GM12892 (cell line): Measurements from ENCODE around the gene DEPP1.

Experiments used
- DNase-seq: peaks from one replicate; pipeline ENCODE4 v3.0.0; 2011; ENCODE audit not compliant: insufficient read length
- FAIRE-seq: peaks from 2 replicates; lab custom pipeline; 2011; peaks lifted over from hg19 to GRCh38; lab: Jason Lieb, UNC
- POLR2A ChIP-seq: IDR thresholded peaks from 2 replicates; pipeline ENCODE4 v1.6.1; 2011; ENCODE audit warnings: low read depth, low read length, control low read depth
- POLR2AphosphoS5 ChIP-seq: IDR thresholded peaks from 2 replicates; pipeline ENCODE4 v1.6.1; 2011; ENCODE audit warnings: low read depth, low read length, control low read depth
- TAF1 ChIP-seq: IDR thresholded peaks from 2 replicates; pipeline ENCODE4 v1.6.1; 2011; ENCODE audit warnings: low read depth, mild to moderate bottlenecking, control low read depth, low read length, borderline replicate concordance

The DEPP1 gene

DNA sequence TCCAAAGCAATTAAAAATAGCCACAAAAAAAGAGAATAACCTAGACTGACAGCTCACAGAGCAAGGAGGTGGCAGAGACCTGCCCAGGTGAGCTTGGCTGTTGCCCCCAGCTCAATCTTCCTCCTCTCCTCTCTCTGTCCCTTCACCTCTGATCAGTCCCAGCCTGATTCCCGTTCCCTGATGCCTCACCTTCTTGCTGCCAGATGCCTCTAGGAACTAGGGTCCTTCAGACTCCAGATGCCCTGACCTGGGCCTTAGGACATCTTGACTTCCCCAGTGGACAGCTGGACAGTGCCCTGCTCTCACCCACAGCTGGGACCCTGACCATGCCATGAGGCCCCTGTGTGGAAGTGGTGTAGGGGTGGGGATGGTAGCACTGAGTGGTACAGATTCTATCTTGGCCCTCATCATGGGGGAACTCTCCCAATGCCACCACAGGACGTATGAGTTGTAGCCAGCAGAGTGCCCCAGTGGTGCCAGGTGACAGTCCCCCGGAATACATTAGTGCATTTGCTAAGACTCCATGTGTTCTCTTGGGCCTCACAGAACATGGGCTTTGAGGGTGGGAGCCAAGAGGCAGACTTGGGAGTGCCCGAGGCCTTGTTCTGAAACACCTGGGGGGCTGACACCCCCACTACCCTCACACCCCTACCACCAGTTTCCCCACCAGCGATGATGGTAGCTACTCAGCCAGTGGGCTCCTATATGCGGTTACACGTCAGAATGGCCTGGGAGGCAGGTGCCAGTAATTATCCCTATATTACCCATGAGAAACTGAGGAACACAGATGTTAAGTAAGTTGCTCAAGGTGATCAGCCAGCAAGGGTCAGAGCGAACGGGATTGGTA lies 2.0 kb downstream of the DEPP1 start:
- DNase-seq (no peak), FAIRE-seq (no peak)
- TF ChIP-seq POLR2A (0 out of 2 replicates have a peak, but pooled peaks have one; percentile 23), POLR2AphosphoS5 (no peak), TAF1 (no peak)

DNA sequence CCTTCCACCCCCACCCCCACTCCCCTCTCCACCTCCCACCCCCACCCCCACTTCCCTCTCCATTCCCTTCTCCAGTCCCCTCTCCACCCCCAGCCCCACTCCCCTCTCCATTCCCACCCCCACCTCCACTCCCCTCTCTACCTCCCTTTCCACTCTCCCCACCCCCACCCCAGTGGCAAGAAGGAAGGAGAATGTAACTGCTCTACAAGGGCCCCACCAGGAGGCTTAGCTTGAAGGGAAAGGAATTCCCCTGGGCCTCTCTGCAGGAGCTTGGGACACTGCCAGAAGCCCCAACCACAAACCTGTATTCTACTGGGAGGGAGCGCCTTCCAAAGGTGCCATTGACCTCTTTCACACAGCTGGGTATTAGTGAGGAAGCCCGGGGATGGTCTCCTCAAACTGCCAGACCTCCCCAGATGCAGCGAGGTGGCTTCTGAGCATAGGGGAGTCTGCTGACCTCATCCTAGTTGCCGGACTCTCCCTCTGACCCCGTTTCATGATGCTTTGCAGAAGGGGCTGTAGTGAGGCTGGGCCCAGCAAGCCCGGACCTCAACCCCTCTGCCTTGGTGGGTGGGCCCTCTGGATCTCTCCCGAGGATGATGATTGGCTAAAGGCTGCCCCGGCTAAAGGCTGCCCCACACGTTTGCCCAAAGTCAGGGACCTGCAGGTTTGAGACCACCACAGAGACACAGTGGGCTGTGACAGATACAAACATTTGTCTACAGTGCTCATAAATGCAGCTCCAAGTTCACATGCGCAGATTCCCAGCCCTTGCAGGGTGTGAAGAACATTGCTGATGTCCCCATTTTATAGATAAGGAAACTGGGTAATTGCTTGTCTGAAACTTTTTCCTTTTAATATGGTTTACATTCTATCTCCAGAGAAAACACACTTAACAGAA lies 2.9 kb downstream of the DEPP1 start:
- no peak for DNase-seq
- FAIRE-seq = peak; percentile 44
- no peak for TF ChIP-seq POLR2AphosphoS5
- no peak for TF ChIP-seq POLR2A
- TF ChIP-seq TAF1 = no peak

DNA sequence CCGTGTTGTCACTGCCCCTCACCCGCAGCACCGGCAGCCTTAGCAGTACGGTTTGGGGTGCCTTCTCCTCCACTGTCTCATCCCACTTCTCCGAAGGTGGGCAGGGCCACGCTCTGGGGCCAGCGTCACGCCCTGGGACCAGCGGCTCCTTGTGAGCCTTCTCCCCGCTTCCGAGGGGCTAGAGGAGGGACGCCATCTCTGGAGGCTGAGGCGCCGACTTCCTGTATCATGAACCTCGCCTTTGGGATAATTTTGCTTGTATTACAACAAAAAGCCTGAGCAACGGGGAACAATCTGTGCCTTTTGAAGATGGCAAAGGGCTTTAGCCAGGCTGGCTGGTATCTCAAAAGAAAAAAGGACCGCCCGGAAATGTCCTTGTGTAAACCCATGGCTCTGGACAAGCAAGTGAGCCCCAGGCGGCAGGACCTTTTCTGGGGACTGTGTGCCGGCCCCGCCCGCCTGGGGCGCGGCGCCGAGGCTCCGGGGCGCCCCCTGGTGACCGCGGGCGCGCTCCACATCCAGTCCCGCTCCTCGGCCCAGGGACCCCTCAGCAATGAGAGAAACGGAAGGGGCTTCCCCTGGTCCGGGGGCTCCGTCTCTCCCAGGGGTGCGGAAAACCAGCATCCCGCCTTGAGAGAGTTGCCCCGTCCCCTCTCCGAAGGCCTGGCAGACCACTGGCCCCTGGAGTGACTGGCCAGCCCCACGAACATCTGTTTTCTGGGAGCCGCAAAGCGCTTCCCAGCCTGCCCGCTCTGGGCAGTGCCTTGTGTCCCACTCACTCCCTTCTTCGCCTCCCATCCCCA lies 3.8 kb downstream of the DEPP1 start:
- TF ChIP-seq POLR2A = no peak; the same call in 1 of the 2 replicates
- TF ChIP-seq POLR2AphosphoS5 = 0 out of 2 replicates have a peak, but pooled peaks have one; percentile 19
- FAIRE-seq (peak; percentile 78), DNase-seq (peak; percentile 87)

DNA sequence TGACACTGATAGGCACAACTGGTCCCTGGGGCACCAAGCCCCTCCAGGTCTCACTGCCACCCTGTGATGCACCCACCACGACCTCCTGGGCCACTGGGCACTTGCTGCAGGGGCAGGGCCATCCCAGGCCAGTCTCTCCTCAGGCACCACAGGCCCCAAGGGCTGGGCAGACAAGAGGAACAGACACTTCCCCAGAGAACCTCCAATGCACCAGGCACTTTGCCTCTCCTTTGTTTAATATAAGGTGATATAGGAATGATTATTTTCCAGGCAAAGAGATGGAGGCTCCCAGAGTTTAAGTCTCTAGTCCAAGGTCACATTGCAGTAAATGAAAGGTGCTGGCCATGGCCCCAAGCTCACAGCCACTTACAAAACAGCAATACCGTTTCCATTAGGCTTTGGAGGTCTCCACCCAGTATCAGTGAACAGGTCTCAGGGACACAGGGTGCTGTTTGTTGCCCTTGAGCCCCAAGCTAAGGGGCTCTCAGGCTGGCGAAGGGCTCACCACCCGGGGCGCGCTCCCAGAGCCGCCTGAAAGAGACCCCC lies 4.5 kb downstream of the DEPP1 start:
- TF ChIP-seq POLR2AphosphoS5 = no peak
- no peak for TF ChIP-seq TAF1
- TF ChIP-seq POLR2A = no peak
- DNase-seq (no peak), FAIRE-seq (peak; percentile 14)

DNA sequence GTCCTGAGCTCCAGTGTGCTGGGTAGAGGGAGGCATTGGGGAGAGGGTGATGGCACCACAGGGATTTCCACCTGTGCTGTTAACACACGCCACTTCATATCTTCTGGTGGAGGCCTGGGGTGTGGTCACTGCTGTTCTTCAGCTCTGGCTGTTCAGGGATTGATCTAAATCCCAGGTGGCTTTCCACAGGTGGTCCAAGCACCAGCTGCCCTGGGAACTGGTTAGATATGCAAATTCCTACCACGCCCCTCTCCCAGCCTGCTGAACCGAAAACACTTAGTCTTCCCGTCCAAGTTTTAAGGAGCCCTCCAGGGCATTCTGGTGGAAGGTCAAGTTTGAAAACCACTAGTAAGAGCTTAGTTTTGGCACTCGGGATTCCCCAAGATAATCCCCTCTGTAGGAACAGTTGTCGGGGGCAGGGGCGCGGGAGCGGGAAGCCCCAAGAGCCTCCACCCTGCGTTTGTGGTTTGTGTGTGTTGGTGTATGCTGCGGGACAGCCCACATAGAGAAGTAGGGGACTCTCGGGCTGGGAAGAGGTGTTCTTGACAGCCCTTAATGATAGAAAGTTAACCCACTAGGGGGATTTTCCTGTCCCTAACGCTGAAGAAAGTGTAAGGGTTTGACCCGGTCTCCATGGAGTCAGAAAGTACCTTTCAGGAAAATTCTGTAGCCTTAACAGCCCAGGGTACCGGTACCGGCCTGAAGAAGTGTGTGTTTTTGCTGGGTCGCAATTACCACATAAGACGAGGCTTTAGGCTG lies 5.1 kb downstream of the DEPP1 start:
- TF ChIP-seq POLR2AphosphoS5 = no peak
- no peak for TF ChIP-seq POLR2A
- TF ChIP-seq TAF1 = no peak
- FAIRE-seq = peak; percentile 78
- DNase-seq = no peak

DNA sequence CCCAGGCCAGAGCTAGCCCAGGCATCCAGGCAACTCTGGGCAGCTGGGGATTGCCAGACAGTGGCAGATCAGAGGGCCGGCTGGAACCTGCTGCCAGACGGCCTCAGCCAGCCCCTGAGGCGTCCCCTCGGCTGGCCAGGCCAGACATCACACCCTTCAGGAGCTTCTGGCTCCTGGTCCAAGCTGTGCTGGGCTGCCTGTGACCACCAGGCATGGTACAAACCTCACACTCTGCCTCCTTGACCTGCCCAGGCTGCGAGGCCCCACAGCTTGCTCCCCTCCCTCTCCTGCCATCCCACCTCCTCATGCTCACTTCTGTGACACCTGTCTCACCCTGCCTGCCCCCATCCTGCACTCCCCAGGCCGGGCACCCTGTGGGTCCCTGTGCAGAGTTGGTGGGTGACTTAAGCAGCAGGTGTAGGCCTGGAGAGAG lies 5.7 kb downstream of the DEPP1 start:
- DNase-seq (no peak), FAIRE-seq (peak; percentile 5)
- TF ChIP-seq POLR2AphosphoS5 (no peak), POLR2A (no peak), TAF1 (no peak)

DNA sequence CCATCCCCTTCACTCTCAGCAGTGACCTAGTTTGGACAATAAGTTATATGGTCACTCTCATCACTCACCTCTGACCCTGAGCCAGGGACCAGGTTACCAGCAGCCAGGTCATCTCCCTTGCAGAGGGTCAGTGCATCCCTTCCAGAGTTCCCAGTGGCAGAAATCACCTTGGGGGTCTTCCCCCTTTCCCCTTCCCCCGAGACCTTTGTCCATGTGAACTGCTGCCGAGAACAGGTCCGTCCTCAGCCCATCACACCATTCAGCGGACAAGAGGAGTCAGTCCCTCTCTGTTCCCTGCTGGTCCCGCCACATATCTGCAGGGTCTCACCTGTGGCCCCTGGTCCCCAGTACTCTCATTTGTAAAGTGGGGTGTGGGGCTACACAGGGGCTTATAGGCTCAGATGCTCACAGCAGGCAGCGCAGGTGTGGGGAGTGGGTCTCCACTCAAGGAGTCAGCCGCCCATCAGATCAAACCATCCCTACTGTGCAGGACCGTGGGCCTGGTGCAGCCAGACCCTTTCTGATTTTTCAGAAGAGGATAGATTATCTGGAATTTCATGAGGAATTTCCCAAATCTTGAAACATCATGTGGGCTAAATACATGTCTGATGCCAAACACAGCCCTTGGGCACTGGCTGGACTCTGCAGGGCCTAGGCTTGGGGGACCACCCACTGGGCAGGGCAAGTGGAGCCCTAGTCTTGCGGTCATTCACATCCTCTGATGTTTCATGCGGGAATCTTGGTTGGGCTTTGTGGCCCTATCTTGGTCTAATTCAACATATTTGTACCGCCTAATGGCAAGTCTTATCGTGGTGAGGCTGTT lies 6.5 kb downstream of the DEPP1 start:
- TF ChIP-seq POLR2A (no peak), POLR2AphosphoS5 (no peak), TAF1 (no peak)
- DNase-seq (no peak), FAIRE-seq (no peak)

DNA sequence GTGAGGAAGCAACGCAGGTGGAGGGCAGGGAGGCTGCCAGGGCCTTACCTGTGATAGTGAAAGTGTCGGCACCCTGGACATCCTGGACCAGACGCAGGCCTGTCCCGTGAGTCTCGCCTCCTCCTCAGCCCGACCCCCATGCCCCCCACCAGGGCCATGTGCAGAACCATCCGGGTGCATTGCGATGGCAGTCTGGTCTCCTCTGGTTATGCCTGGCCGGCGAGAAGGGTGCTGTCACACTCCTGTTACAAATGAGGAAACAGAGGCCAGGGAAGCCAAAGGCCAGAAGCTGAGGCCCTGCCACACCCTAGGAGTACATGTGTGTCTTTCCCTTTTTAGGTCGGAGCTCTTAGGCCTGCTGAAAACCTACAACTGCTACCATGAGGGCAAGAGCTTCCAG lies 7.2 kb downstream of the DEPP1 start:
- no peak for TF ChIP-seq POLR2AphosphoS5
- TF ChIP-seq POLR2A = no peak
- TF ChIP-seq TAF1 = no peak
- FAIRE-seq = no peak
- no peak for DNase-seq

DNA sequence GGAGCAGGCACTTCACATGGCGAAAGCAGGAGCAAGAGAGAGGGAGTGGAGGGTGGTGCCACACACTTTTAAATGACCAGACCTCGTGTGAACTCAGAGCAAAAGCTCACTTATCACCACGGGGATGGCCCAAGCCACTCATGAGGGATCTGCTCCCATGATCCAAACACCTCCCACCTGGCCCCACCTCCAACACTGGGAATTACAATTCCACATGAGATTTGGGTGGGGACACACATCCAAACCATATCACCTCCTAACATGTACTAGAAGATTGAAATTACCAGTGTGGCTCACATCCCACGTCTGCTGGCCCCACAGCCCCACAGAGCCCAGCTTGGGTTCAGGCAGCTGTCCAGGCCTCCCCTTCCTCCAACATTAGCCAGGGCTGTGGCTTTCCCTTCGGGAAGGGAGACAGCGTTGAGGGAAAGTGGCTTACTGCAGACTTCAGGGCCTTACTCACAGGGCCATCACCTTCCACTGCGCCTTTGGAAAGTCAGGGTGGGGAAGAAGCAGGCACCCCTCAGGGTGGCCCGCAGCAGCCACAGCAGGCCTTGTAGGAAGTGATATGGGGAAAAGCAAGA lies 7.7 kb downstream of the DEPP1 start:
- FAIRE-seq (no peak), DNase-seq (no peak)
- TF ChIP-seq TAF1 (no peak), POLR2A (no peak)
